Astrocyte of the cerebellum (primary cell): ENCODE data around the gene ABHD3.
"Not testable (repeated sequence)": the region's sequence is repeated elsewhere in the genome, so short reads cannot be mapped to it uniquely, and the experiment has no call there.

ENCODE experiments used
- DNase-seq: peaks from one replicate; pipeline ENCODE4 v3.0.0-alpha.2; 2011; ENCODE audit warnings: low read depth
- H3K4me3 ChIP-seq: 2 replicates; pipeline ENCODE4 v1.5.1; 2011; ENCODE audit warnings: mild to moderate bottlenecking, low read depth, low read length, moderate library complexity
- in situ Hi-C: cut with HindIII; loops from 2 replicates; pipeline ENCODE4 v1.10.0; 2017; ENCODE audit warnings: low sequenced_read_pairs
- TF ChIP-seq, protein P1 (sequence below): IDR thresholded peaks from 2 replicates; pipeline ENCODE4 v1.5.1; 2012; ENCODE audit warnings: low read length, low read depth, moderate library complexity, mild to moderate bottlenecking; ENCODE audit errors: missing control alignments

The ABHD3 gene

DNA sequence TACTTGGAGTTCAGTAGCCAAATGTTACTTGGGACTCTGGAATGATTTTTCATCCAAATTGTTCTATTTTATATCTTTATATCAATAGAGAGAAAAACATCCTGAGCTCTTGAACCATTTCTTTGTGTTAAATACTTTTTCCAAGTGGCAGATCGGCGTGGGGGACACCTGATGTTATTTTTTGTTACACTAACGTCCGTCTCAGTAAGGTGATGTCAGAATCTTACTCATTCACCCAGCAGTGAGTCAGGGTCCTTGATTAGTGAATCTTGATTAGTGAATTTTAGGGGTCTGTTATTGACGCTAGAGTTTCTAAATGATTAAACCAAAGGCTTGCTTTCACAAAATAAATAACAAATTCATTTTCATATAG is 37.7 kb upstream of the ABHD3 start:
- peak overlapping the region; percentile 91 for H3K4me3 ChIP-seq
- in situ Hi-C loops, result no loop called here
- TF ChIP-seq, protein P1, sequence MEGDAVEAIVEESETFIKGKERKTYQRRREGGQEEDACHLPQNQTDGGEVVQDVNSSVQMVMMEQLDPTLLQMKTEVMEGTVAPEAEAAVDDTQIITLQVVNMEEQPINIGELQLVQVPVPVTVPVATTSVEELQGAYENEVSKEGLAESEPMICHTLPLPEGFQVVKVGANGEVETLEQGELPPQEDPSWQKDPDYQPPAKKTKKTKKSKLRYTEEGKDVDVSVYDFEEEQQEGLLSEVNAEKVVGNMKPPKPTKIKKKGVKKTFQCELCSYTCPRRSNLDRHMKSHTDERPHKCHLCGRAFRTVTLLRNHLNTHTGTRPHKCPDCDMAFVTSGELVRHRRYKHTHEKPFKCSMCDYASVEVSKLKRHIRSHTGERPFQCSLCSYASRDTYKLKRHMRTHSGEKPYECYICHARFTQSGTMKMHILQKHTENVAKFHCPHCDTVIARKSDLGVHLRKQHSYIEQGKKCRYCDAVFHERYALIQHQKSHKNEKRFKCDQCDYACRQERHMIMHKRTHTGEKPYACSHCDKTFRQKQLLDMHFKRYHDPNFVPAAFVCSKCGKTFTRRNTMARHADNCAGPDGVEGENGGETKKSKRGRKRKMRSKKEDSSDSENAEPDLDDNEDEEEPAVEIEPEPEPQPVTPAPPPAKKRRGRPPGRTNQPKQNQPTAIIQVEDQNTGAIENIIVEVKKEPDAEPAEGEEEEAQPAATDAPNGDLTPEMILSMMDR, result no peak
- DNase-seq, result no peak

DNA sequence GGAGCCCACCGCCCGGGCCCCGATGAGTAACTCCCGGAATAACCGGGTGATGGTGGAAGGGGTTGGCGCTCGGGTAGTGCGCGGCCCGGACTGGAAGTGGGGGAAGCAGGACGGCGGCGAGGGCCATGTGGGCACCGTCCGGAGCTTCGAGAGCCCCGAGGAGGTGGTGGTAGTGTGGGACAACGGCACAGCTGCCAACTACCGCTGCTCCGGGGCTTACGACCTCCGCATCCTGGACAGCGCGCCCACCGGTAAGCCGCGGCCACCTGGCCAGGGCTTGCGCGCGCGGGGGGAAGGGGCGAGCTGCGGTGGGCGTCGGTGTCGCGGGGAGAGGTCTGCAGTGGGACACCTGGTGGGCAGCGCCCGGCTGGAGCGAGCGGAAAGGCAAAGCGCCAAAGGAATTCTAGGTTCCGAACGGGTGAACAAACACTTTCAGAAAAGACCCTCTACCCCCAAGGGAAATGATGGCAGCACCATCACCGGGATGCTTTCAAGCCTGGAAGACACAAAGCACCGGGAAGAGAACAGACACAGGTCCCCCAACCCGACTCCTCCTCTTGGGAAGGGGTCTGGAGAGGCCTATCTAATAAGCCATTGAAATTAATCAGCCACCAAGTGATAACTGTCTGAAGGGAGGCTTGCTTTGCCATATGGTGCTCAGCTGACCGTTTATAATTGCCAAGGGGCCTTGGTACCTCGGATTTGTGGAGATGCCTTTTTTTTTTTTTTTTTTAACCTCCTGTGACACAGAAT is 37.2 kb upstream of the ABHD3 start:
- TF ChIP-seq, protein P1, result no peak
- no peak for DNase-seq
- in situ Hi-C loops, result no loop called here
- peak overlapping the region; percentile 91 for H3K4me3 ChIP-seq

DNA sequence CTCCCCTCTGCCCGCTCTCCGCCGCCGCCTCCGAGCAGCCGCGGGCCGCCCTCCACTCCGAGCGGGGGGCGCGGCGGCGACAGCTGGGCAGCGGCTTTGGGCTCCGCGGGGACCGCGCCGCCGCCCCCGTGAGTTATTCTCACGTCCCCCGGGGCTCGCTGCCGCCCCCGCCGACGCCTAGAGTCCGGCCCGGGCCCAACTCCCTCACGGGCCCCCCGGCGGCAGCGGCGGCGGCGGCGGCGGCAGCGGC is 36.7 kb upstream of the ABHD3 start:
- no peak for DNase-seq
- in situ Hi-C loops, result no loop called here

DNA sequence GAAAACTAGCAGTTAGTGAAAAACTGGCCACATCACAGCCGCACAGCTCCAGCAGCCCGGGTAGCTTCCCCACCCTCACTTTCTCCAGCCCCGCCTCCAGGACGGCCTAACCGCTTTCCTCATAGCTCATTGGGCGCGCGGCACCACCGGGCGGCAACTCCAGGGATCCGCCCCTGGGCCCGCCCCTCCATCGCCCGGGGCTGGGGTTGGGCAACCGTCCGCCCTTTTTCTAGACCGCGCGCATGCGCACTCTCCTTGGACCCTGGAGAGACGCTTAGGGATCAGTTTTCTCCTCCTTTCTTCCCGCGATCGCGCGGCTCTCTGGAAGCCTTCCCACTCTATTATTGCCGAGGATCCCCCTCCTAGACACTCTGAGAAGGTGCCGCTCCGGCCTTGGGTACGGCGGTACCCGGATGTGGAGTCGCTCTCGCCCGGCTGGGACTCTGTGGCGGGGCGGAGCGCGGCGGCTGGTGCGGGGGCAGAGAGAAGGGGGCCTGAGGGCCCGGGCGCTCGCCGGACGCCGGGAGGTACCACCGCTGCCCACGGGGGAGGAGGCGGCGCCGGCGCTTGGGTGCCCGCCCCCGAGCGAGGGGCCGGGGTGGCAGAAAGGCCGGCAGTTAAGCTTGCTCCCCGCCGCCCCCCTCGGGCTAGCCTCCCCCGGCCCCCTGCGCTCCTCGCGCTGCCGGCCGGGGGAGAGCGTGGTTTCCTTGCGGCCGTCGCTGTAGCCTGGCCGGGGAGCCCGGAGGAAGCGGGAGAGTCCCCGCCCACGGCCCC is 36.2 kb upstream of the ABHD3 start, which contains the start of gene MIB1:
TSS of gene MIB1 (plus strand) at position 255 of the 774 bp plus-strand sequence. CDS start 792 bp downstream, outside the sequence.
- in situ Hi-C loops, result no loop called here
- TF ChIP-seq, protein P1, result no peak
- DNase-seq, result peak; percentile 94
- peak within 1 kb of the TSS; percentile 91 for H3K4me3 ChIP-seq

More for the DNA sequence above, 36.7 kb upstream of the ABHD3 start:
- peak overlapping the region; percentile 91 for H3K4me3 ChIP-seq
- TF ChIP-seq, protein P1, result no peak

DNA sequence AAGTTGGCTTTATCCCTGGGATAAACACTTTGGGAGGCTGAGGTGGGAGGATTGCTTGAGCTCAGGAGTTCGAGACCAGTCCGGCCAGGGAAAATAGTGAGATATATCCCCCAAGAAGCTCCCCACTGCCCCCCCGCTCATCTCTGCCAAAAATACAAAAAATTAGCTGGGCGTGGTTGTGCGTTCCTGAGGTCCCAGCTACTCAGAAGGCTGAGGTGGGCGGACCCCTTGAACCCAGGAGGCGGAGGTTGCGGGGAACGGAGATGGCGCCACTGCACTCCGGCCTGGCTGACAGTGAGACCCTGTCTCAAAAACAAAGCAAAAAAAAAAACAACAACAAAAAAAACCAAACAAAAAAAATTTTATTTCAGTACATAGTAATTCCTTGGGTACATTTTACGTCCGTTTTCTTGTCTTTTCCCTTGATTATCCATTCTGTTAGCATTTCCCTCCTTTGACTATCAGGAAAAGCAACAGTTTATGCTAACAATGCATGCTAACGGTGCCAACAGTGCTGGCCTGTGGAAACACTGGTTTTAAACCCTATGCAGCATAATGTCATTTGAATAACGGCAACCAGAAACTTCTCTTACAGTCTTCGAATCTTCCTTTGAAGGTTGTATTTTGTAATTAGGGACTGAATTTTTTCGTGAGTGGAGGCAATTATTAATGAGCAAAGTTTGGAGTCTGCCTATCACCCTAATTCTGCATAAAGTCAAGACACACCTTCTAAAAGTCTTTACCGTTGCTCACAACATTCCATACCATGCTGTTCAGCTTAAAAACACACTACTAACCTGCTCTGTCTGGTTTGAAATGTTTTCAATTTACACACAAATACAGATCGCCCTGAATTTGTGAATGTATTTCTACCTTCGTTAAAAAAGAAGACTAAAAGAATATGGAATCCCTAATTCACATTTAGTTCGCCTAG is 35.3 kb upstream of the ABHD3 start:
- TF ChIP-seq, protein P1, result no peak
- in situ Hi-C loops, result no loop called here
- DNase-seq, result no peak
- H3K4me3 ChIP-seq, result peak overlapping the region; percentile 91

DNA sequence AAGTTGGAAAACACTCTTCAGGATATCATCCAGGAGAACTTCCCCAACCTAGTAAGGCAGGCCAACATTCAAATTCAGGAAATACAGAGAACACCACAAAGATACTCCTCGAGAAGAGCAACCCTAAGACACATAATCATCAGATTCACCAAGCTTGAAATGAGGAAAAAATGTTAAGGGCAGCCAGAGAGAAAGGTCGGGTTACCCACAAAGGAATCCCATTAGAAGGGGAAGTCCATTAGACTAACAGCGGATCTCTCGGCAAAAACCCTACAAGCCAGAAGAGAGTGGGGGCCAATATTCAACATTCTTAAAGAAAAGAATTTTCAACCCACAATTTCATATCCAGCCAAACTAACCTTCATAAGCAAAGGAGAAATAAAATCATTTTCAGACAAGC is 32.4 kb upstream of the ABHD3 start:
- in situ Hi-C loops, H3K4me3 ChIP-seq: not testable (repeated sequence)

More for the DNA sequence above, 32.4 kb upstream of the ABHD3 start:
- DNase-seq, result not testable (repeated sequence)
